NCI-H2227 (cell line): Measurements from ENCODE around the gene GALNT10.
A peak's percentile ranks its signal among the peaks of the same experiment; 100 is the strongest.

Experiments
- DNase-seq: peaks from one replicate; lab custom pipeline; 2025; ENCODE audit not compliant: unreplicated experiment; lab: John Stamatoyannopoulos, UW

GALNT10 gene

GRCh38 chr5:154202379-154203260 lies 12.1 kb downstream of the GALNT10 start:
- no peak for DNase-seq

DNA sequence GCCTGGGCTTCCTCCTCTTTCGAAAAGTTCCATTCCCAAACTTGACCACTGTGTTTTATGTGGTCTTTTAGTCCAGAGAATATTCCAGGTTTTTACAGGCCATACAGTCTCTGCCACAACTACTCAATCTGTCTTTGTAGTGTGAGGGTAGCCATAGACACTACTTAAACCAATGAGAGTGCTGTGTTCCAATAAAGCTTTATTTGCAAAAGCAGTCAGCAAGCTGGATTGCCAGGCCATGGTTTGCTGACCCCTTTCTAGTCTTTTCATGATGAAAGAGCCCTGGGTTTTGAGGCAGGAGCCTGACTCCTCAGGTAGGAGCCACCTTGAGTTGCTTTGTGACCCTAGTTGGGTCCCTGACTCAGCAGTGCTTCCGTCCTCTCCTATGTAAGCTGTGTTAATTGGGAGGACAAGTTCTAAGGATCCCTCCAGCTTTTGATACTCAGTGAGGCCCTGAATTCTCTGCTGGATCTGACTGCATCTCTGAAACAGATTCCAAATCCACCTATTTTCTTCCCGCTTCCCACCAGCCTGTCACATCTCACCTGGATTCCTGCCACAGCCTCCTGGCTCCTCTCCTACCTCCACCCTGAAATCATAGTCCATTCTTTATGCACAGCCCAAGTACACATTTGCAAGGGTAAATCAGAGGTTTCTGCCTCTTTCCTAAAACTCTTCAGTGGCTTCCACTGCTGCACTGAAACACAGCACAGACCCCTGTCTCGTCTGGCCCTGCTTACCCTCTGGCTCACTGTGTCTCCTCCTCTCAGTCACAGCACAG lies 13.5 kb downstream of the GALNT10 start:
- no peak for DNase-seq

DNA sequence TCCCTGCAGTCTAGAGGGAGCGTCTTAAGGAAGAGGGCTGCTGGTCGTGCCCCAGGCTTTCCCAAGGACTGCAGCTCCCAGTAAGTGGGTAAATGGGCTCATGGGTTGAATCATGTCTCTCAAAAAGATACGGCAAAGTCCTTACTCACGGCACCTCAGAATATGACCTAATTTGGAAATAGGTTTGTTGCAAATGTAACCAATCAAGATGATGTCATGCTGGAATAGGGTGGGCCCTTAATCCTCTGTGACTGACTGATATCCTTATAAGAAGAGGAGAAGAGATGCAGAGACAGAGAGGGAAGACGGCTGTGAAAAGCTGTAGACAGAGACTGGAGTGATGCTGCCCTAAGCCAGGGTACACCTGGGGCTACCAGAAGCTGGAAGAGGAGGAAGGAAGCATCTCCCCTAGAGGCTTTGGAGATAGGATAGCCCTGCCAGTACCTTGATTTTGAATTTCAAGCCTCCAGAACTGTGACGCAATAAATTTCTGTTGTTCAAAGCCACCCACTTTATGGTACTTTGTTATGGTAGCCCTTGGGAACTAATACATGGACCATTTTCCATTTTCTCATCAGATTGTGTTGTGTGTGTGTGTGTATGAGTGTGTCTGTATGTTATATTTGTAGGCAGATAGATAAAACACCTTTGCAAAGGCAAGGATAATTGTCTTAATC lies 15.0 kb downstream of the GALNT10 start:
- no peak for DNase-seq

- no peak for DNase-seq
These were observed 15.8 kb downstream of the GALNT10 start for GRCh38 chr5:154206311-154206710.

DNA sequence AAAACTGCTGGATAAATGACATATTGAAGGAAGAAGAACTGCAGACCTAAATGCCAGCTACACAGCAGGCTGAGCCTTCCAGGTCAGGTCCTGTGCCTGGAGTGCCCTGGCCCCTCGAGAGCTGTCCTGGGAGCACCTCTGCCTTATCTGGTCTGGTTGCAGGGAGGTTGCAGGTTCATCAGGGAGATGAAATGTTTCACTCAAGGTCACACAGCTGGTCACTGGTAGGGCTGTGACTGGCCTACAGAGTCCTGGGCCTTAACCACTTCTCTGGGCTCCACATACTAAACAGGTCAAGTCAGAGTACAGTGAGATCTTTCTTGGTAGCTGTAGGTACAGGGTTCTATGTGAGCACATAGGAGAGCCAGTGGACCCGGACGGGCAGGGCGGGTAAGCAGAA lies 16.7 kb downstream of the GALNT10 start:
- DNase-seq: no peak

DNA sequence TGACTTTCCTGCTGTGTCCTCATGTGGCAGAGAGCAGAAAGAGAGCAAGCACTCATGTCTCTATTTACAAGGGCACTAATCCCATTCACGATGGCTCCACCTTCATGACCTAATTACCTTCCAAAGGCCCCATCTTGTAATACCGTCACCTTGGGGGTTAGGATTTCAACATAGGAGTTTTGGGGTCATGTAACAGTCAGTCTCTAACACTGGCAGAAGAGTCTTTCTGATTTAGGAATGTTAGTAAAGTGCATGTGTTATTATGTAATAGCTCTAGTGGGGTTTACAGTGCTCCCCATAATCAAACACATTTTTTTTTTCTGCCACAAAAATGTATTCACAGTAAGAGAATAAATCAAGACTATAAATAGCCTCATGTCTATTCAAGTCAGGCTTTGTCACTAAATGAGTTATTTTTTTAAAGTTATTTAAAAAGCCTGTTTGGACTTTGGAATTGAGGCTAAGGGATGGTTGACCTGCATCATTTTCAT lies 19.1 kb downstream of the GALNT10 start:
- no peak for DNase-seq

DNA sequence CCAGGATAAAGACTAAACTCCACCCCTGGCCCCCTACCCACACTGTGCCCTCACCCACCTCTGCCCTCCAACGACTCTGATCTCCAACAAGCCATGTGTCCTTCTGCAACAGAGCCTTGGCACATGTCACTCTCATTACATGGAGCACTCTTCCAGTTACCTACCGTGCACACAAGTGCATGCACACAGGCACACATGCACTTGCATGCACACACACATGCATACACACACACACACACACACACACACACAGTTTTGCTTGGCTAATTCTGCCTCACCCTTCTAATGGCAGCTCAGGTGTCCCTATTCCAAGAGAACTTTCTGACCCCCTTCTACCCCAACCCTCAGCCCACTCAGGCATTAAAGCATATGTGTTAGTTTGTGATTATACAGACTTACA lies 19.6 kb downstream of the GALNT10 start:
- no peak for DNase-seq

- DNase-seq: no peak
These were observed 21.3 kb downstream of the GALNT10 start for GRCh38 chr5:154211641-154212390.

GRCh38 chr5:154213592-154213991 lies 23.1 kb downstream of the GALNT10 start:
- DNase-seq: no peak

DNA sequence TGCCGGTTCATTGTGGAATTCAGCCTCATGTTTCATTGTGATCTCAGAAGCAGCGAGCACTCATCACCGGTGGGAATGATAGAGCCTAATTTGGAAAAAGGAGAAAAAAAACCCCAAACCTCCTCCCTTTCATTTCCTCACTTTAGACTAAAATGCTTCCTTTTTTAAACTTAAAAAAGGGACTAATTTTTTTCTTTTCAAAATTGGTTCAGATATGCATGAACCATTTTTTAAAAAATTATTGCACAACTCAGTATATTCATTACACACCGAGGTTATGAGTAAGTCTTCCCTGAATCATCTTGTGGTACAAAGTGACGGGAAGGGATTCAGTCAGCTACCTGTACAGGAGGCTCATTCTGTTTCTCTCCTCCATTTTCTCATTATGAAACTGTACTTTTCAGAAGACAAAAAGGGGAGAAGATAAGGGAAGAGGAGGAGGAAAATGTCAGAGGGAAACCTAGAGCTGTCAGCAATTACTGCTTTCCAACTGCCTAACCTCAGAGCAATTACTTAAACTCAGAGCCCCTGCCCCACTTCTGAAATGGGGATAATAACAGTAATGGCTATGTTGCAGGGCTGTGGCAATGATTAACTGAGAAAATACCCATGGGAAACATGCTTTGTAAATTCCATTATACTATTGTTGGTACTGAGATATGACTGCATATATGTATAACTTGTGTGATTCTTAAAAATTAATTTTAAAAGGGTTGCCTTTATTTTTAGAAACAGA lies 24.0 kb downstream of the GALNT10 start:
- DNase-seq: peak; percentile 18

DNA sequence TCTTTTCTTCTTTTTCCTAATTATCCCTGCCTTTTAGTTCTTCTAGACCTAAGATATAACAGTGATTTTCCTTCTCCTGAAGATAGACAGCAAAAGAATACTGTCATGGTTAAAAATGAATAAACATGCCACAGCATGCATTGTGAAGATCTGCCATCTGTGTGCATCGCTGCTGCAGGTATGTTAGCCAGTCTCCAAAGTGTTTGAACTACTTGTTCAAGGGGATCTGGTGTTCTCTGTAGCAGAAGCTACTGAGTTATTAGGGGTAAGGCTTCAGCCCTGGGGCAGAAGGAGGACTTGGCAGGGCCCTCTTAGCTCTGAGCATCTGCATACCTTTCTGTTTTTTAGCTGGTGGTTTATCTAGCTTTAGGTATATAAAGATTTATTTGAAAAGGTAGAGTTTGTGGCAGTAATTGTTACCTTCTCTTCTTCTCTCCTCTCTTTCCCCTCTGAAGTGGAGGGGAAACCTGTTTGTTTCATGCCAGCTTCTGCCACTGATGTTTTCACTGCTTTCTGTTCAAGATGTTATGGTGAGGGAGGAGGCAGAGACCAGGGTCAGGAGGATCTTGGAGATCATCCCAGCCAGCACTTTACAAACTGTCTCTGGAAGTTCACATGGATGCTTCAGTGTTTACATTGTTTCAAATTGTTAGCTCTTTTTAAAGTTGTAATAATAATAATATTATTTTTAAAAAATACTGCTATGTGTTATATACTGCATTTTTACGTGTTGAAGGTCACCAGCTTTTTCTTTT lies 25.2 kb downstream of the GALNT10 start:
- no peak for DNase-seq

DNA sequence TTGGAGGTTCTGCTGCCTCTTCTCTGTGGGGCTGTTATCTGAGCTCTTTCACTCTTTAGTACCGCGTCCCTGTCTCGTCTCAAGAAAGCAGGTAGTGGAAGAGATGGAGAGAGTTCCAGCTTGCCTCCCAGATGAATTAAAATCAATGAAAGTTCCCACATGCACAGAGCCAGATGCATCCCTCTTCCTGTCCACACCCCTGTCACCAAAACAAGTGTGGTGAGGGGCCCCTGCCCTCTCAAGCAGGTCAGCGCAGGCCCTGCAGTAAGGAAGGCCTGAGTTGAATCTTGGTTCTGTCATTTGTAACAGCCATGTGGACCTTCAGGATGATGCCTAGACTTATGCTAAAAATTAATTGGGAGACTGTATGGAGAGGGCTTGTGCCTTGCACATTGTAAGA lies 26.9 kb downstream of the GALNT10 start:
- no peak for DNase-seq

- DNase-seq: no peak
These were observed 28.3 kb downstream of the GALNT10 start for GRCh38 chr5:154218786-154219185.

DNA sequence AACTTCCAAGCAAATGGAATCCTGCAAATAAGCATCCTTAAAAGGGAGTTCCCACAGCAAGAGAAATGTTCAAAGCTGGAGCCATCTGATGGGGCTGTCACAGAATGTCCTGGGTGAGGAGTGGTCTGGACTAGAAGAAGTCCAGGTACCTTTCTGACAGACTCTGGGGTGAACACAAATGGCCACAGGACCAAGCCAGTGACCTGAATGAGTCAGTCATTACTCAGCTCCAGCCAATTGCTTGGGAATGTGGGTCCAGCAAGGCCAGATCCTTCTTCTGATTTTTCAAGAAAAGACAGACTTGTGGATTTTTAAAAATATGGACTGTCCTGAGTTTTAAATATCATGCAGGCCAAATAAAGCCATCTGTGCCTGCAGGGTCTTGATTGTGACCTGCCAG lies 30.1 kb downstream of the GALNT10 start:
- DNase-seq: no peak

- DNase-seq: no peak
These were observed 30.9 kb downstream of the GALNT10 start for GRCh38 chr5:154221371-154221896.

DNA sequence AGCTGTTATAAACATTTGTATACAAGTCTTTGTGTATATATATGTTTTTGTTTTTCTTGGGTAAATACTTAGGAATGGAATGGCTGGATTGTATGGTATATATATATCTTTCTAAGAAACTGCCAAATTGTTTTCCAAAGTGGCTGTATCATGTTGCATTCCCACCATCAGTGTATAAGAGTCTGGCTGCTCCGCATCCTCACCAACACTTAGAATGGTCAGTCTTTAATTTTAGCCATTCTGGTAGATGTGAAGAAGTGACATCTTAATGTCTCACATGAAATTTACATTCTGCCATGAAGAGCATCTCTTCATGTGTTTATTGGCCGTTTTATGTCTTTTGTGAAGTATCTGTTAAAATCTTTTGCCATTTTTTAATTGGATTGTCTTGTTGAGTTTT lies 31.9 kb downstream of the GALNT10 start:
- DNase-seq: no peak

DNA sequence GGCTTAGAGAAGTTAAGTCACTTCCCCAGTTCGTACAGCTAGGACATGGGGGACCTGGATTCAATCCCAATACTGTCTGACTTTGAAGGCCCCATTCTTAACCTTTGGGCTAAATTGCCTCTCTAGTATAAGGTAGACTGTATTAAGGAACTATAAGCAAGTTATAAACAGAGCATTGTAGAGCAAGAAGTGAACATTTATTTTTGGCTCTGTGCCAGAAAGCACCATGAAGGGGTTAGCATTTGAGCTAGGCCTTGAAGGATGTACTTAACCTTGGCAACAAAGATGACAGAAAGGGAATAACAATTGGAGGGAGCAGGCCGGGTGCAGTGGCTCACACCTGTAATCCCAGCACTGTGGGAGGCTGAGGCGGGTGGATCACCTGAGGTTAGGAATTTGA lies 32.8 kb downstream of the GALNT10 start:
- no peak for DNase-seq

DNA sequence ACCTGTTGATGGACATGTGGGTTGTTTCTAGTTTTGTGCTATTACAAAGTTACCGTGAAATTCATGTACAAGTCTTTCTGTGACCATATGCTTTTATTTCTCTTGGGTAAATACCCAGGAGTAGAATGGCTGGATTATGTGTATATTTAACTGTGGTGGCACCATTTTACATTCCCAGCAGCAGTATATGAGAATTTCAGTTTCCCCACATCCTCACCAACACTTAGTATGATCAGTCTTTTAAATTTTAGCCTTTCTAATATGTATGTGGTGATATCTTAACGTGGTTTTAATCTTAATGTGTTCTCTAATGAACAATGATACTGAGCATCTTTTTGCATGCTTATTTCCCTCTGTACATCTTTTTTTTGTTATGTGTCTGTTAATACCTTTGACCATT lies 36.6 kb downstream of the GALNT10 start:
- no peak for DNase-seq

- no peak for DNase-seq
These were observed 38.2 kb downstream of the GALNT10 start for GRCh38 chr5:154228696-154229095.
